Erythroblast (primary cell): Measurements from ENCODE around the gene SMIM26.

Experiments
- GATA1 ChIP-seq: IDR thresholded peaks from 2 replicates; pipeline ENCODE4 v1.6.1; 2011; ENCODE audit warnings: low read depth, mild to moderate bottlenecking, control low read depth, low read length, moderate library complexity
- POLR2A ChIP-seq: IDR thresholded peaks from 2 replicates; pipeline ENCODE4 v1.6.1; 2011; ENCODE audit warnings: mild to moderate bottlenecking, low read length

- TF ChIP-seq POLR2A (no peak), GATA1 (no peak)
Measured at GRCh38 chr20:18533491-18533890, 33.7 kb upstream of the SMIM26 start.
